Activated effector memory CD4-positive, alpha-beta T cell treated with anti-CD3 and anti-CD28 coated beads, Interleukin-2, amount 50 U/mL, for 16 hours (primary cell): ENCODE data around the gene CPT2.

Source experiments
- DNase-seq: peaks from one replicate; pipeline ENCODE4 v3.0.0-alpha.2; 2020

CPT2 gene

DNA sequence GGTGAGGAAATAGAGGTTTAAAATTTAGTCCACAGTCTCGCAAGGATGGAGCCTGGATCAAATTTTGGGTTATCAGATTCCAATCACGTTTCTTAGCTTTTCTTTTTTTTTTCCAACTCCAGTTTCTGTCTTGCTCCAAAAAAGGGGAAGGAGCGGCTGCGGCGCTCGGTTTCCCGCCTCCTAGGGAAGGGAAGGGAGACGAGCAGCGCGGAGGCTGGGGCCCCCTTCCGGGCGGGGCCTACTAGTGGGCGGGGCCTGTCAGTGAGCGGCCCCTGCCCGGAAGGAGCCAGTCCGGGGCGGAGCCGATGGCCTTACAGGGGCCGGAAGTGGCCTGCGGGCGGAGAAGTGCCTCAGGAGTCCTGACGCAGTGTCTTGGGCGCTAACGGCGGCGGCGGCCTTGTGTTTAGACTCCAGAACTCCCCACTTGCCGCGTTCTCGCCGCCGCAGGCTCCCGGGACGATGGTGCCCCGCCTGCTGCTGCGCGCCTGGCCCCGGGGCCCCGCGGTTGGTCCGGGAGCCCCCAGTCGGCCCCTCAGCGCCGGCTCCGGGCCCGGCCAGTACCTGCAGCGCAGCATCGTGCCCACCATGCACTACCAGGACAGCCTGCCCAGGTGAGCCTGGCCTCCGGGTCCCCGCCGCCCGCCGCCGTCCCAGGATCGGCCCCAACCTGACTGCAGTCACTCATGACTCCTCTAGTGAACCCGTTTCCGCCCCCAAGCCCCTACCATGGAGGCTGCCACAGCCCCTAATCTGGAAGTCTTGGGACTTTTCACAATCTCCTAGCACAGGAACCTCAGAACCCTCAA is at the start of gene CPT2:
Gene CPT2, plus strand, starts transcription at position 340 of the 806 bp plus-strand sequence. Its CDS starts 120 bp downstream, at position 460.
- DNase-seq = peak; percentile 96

DNA sequence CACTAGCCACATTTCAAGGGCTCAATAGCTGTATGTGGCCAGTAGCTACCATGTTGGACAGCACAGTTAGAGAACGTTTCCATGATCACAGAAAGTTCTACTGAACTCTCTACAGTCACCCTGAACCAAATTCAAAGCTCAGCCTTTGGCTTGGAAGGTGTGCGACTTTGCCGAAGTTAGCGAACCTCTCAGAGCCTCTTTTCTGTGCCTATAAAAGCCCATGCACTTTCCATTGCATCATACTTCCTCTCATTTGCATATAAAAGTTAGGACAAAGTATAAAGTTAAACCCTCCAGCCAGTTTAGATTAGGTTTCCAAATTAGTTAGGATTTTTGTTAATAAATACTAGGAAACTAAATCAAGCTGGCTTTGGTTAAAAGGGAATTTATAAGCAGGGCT is 49.5 kb upstream of the CPT2 start:
- no peak for DNase-seq

DNA sequence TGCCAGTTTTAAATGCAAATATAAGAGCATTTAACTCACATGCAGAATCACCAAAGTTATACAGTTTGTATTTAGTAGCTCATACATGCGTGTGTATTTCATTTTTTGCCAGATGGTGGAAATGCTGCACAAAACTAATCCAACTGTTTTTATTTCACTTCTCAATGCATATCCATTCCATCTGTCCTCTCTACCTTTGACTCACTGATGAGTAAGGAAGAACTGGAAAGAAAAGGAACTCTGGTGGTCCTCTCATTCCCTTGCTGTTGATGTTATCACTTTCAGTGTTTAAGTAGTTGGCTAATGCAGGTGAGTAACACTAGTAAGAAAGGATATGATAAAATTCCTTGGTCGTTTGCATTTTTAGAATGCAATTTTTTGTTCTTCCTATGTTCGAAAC is 48.5 kb upstream of the CPT2 start:
- DNase-seq = no peak

DNA sequence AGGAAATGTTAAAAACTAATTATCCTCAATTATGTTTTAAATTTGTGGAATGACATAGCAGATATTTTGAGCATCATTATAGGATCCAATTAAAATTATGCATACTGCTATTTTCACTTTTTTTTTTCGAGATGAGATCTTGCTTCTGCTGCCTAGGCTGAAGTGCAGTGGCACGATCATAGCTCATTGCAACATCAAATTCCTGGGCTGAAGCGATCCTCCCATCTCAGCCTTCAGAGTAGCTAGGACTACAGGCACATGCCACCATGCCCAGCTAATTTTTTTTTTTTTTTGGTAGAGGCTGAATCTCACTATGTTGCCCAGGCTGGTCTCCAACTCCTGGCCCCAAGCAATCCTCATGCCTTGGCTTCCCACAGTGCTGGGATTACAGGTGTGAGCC is 42.9 kb upstream of the CPT2 start:
- DNase-seq = no peak

DNA sequence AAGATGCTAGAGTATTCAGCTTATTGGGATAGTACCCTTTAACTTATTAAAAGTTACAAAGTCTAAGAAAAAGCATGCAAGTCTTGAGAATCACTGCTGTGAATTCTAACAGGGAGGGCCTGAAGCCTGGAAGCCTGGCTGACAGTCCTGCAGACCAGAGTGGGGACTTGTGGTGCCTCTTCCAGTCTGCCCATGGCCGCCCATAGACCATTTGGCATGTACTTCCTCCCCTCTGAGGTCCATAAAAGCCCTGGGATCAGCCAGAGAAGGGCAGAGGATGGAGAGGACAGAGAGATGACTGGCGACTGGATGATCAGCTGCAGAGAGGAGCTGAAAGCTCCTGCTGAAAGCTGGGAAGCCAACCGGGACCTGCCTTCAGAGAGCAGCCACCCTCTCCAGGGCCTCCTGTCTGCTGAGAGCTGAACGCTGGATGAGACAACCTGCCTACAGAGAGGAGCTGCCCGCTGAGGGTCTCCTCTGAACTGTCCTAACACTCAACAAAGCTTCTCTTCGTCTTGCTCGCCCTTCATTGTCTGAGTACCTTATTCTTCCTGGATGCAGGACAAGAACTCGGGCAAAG is 41.7 kb upstream of the CPT2 start:
- no peak for DNase-seq

DNA sequence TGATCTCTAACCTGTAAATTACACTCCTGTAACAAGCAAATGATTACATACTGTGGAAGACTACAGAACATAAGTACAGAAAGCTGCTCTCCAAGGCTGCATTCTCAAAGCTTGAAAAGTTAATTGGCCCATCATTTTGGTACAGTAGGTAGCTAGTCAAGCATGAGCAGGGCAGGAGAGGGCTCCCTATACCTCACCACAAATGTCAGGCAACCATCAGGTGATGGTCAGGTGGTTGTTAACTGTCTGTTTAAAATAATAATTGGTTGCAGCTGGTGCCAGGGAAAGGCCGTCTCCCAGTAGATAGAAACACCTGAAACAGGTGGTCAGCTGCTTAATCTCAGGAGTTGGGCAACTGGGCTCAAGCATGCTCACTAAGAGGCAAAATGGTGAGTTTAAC is 41.1 kb upstream of the CPT2 start:
- DNase-seq = no peak

DNA sequence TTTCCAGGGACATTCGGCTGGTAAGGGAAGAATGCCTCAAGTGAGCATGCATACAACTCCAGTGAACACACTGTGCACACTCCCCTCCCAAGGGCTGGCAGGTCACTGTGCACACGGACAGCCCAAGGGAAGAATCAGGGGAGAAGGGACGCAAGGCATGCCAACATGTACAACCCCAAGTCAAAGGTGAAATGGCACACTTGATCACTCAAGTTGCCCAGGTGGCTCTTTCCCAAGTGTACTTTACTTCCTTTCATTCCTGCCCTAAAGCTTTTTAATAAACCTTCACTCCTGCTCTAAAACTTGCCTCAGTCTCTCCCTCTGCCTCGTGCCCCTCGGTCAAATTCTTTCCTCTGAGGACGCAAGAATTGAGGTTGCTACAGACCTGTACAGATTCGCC is 40.7 kb upstream of the CPT2 start:
- DNase-seq = no peak

DNA sequence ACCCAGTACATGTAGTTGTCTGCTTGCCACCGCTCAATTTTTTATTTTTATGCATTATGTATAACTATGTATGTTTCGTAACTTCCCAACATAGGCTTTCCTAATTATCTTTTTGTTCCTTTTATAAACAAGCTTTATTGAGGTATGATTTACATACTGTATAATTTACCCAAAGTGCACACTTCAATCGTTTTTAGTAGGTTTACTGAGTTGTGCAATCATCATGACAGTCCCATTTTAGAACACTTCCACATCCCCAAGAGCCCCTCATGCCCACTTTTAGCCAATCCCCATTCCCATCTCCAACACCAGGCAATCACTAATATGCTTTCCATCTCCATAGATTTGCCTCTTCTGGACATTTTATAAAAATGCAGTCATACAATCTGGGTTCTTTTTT is 39.8 kb upstream of the CPT2 start:
- DNase-seq = no peak

DNA sequence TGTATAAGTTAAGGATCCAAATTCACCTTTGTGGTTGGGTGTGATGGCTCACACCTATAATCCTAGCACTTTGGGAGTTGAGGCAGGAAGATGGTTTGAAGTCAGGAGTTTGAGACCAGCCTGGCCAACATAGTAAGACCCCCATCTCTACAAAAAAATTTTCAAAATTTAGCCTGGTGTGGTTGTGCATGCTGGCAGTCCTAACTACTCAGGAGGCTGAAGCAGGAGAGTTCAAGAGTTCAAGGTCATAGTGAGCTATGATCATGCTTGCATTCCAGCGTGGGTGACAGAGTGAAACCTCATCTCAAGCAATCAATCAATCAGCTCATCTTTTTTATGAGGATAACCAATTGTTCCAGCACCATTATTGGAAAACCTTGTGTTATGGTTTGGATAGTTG is 37.7 kb upstream of the CPT2 start:
- DNase-seq = no peak

DNA sequence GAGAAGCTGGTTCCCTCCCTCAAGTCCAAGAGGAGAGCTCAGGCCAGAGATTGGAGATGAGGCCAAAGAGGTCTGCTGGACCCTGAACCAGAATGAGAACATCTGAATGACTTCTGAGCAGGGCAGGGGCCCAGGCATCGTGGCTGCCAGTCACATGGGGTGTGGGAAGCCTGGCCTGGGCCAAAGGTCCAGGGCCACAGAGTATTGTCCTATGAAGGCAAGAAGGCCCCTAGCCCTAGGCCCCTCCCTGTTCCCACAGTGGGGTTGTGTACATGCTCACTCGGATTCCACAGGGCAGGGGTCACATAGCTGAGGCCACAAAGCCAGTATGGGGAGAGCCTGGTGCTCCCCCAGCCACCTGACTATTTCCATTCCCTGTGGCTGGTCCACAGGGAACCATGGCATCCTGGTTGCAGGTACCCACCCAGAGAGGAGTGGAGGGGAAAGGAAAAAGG is 35.7 kb upstream of the CPT2 start:
- DNase-seq = no peak

DNA sequence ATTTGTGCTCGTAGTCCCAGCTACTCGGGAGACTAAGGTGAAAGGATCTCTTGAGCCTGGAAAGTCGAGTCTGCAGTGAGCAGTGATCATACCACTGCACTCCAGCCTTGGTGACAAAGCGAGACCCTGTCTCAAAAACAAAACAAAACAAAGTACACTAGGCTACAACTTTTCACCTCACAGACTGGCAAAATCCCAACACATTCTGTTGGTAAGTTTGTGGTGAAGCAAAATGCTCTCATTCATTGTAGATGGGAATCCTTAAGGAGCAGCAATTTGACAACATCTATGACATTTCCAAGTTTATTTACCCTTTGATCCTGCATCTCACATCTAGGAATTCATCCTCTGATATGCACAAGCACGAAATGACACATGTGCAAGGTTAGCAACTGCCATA is 34.0 kb upstream of the CPT2 start:
- DNase-seq = no peak

DNA sequence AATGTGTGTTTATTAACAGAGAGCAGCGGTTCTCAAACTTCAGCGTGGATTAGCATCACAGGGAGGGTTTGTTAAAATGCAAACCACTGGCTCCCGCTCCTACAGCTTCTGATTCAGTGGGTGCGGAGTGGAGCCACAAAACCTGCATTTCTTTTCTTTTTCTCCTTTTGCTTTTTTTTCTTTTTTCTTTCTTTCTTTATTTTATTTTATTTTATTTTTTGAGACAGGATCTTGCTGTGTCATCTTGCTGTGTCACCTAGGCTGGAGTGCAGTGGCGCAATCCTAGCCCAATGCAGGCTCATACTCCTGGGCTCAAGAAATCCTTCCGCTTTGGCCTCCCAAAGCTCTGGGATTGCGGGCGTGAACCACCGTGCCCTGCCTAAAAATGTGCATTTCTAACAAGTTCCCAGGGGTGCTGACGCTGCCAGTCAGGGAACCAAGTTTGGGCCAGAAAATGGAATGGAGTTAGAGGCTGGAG is 33.3 kb upstream of the CPT2 start:
- DNase-seq = no peak

DNA sequence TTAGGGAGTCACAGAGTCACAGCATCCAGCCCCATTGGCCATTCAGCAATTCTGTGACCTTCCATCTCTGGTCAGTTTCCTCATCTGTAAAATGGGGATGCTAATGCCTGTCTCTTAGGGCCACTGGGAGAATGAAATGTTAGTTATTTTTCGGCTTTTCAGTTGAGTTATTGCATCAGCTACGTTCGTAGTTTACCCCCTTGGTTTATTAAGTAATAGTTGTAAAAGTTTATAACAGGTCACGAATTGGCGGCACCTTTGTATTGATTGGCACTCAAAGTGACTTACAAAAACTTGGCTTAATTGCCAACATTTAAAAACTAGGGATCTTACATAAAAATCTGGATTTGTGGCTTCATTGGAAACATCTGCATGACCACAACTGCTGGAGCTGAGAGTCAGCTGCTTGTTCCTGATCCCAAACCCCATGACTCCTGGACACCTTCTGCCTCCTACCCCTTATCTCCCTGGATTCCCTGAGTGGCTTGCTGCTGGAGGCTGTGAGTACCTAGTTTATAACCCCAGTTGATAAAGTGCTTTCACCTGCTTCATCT is 31.1 kb upstream of the CPT2 start:
- no peak for DNase-seq

DNA sequence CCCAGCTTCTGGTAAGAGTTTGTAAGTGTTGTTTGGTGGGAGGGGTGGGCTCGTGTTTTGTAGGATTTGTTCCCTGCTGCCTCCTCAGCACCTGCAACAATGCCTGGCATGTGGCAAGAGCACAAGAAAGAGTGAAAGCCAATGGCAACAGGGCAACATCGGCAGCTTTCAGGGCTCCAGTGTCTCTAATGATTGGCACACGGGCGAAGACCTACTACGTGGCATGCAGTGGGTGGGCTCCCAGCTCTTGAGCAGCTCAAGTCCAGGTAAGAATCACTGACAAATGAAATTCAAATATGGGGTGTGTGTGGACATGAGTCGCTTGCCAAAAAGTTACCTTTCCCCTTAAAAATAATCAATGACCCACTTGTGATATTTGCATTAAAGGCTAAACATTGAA is 30.3 kb upstream of the CPT2 start:
- no peak for DNase-seq

DNA sequence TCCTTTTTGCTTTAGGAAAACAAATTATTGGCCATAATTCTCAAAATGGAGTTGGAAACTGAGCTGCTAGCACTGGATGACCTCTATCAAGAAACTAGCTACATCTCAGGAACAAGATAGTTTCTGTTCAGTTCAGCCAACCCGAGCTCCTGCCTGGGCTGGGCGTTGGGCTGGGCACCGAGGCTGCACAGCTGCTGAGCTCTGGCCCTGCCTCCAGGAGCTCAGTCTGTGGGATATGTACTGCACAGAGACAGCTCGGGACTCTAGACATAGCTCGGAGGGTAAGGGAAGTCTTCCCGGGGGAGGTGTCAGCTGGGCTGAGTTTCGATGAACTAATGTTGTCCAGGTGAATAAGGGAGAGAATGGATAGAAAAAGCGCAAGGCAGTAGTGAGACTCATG is 29.7 kb upstream of the CPT2 start:
- DNase-seq = no peak

DNA sequence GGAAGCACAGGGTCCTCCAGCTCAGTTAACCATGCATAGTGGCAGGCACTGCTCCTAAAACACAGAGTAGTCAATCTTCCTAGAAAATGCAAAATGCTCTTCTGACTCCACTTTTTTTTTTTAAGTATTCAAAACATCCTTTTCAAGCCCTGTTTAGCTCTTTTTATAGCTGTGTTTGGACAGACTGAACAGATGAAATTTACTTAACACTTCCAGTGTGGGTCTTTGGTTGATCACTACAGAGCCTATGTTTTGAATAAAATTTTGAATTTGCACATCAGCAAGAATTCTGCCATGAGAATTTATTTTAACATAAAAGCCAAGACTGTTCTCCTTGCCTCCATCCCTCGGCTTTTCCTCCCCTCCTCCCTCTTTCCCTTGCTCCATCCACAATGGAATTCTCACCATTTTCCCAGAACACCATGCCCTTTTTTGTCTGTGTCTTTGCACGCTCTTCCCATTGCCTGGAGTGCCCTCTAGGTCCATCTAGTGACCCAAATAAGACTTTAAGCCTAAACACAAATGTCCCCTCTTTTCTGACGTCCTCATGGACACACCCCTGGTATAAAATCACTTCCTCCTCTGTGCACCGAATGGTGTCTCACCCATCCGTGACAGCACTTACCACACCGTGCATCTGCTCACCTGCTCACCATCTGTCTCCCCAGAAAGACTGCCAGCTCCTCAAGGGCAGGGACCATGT is 24.0 kb upstream of the CPT2 start:
- DNase-seq = no peak

DNA sequence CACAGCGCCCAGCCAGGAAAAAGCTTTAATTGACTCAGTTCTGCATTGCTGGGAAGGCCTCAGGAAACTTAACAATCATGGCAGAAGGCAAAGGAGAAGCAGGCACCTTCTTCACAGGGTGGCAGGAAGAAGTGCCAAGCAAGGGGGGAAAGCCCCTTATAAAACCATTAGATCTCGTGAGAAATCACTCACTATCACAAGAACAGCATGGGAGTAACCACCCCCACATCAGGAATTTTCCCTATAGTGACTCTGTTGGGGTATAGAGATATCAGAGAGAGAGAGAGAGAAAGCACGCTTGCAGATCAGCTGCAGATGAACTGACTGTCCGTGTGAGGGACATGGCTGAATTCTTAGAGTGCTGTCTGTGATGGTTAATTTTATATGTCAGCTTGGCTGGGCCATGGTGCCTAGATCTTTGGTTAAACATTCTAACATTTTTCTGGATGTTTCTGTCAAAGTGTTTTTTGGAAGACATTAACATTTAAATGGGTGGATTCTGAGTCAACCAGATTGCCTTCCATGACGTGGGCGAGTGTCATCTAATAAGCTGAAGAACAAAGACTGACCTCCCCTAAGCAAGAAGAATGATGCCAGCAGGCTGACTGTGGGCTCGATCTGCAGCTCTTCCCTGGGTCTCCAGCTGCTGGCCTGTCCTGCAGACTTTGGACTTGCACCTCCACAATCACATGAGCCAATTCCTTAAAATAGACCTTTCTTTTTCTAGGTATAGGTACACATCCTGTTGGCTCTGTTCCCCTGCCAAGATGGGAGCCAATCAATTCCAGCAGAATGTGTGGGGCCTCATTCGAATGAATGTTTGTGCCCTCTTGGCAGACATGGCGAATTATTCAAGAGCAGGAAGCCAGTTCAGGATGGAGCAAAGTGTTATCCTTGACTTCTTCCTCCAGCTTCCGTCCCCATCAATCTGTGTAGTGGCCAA is 21.4 kb upstream of the CPT2 start:
- peak; percentile 28 for DNase-seq

DNA sequence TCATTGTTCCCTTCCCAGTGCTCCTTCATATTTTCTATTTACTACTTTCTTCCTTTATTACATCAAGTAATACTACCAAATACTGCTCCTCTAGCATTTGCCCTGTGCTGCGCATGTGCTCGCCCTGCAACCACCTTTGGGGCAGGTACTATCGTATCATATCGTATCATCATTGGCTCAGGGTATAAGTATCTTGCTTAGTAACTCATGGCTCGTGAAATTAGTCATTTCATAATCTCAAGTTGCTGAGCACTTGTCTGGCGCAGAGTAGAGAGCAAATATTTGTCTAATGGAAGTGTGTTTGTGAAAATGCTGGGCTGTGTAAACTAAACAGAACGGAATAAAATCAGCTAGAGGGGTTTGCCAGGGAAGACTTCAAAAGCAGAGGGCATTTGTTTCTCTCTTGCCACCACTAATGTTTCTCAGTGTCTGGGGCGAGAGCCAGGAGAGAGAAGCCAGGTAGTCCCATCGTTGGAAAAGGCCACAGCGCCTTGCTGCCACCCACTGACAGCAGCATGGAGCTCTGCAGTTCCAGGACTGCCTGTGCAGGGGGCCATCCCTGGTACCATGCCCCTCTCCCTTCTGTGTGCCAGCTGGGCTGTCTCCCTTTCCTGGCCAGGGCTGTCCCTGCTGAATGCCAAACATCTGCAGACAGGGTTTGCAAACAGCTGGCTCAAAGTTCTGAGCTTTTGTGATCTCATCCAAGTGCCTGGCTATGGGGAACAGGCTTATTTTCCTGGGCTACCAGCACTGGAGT is 20.0 kb upstream of the CPT2 start:
- DNase-seq = no peak

DNA sequence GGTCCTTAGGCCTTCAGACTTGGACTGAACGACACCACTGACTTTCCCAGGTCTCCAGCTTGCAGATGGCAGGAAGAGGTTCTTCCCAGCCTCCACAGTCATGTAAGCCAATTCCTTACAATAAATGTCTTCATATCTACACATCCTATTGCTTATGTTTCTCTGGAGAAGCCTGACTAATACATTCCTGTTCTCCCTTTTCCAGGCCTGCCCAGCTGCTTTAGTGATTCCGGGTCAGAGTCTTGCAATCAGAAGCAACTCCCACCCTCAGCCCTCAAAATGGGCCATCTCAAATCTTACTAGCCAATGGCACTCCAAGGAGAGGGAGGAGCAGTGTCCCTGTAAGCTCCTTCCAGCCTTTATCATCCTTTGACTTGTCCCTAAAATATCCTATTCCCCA is 16.4 kb upstream of the CPT2 start:
- no peak for DNase-seq

DNA sequence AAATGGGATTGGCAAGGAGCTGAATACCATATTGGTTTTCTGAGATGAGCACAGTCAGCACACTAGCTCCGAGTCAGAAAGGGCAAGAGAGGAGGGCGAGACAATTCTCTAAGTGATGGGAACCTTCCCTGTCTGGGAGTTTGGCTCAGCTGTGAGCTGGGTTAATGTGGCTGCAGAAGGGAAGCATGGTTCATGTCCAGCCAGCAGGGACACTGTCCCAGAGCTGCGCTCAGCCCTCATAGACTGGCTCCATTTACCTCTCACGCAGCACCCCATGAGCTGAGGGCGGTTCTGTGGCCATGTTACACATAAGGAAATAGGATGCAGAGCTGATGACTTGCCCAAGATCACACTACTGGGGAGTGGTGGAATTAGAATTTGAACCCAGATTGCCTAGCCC is 15.7 kb upstream of the CPT2 start:
- no peak for DNase-seq

DNA sequence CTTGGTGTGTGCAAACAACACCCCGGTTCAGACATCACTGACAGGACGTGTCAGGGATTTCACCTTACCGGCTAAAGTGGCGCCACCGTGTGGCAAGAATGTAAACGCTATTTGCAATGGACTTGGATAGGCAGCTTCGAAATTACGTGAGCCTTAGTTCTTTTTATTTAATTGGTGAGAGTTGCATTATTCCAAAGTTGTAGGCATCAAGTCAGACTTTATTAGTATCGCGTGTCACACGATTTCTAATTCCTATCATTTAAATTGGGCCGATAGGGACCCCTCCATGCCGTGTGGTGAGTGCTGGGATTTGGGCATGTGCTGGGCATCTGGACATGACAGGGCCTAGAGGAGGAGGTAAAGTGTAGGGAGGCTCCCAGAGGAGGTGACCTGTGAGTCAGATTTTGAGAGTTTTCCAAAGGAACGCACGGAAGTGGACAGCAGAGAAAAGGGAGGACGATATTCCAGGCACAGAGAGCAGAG is 14.5 kb upstream of the CPT2 start:
- DNase-seq = peak; percentile 93

DNA sequence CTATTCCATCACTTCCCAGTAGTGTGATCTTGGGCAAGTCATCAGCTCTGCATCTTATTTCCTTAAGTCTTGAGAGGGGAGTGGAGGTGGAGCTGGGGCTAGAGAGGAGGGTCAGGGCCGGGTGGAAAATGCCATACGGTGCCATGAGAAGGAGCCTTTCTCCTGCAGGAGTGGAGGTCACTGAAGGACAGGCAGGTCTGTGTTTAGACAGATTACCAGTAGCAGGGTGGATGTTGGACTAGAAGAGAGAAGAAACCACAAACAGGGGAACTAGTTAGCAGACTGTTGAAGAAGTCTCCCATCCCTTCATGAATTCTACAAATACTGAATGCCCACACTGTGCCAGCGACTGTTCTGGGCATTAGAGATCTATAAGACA is 13.9 kb upstream of the CPT2 start:
- DNase-seq = no peak
